ENCODE measurements around the gene YIPF5. TPM values are rescaled to one million over a fixed set of nuclear protein-coding genes. Genes with fewer than 3 reads are reported as not detected.

The YIPF5 gene
- total RNA-seq, 2 donors from 2014 or later: 44.6 to 60.5 TPM

- Histone ChIP-seq H3K27ac (no peak overlapping the region), H3K4me1 (no peaks in the 10 kb centered on the region), H3K9ac (ENCODE audit: low read depth in 2 of 2, low read length in 2 of 2) (no peak overlapping the region), H3K36me3 (no peaks in the 10 kb centered on the region), H3K9me3 (no peaks in the 10 kb centered on the region), H3K27me3 (no peaks in the 10 kb centered on the region), H3K4me3 (no peak overlapping the region)
- TF ChIP-seq CTCF (IDR thresholded peaks at IDR 0.05): no peak
- intact Hi-C loops (cut with DNase I): no loop called here
- DNase-seq: no peak
These were observed 43.8 kb downstream of the YIPF5 start for GRCh38 chr5:144126707-144127106.

- H3K4me3 ChIP-seq: no peak overlapping the region
- H3K9ac ChIP-seq (ENCODE audit: low read depth in 2 of 2, low read length in 2 of 2): no peak overlapping the region
- intact Hi-C loops (cut with DNase I): no loop called here
- no peaks in the 10 kb centered on the region for H3K9me3 ChIP-seq
- no peaks in the 10 kb centered on the region for H3K36me3 ChIP-seq
- H3K27ac ChIP-seq: no peak overlapping the region
- no peak for DNase-seq
- no peak for TF ChIP-seq CTCF (IDR thresholded peaks at IDR 0.05)
- H3K27me3 ChIP-seq: no peaks in the 10 kb centered on the region
- no peaks in the 10 kb centered on the region for H3K4me1 ChIP-seq
These were observed 45.2 kb downstream of the YIPF5 start for GRCh38 chr5:144125163-144125726.

- no peak overlapping the region for H3K27ac ChIP-seq
- DNase-seq: no peak
- TF ChIP-seq CTCF (IDR thresholded peaks at IDR 0.05): no peak
- intact Hi-C loops (cut with DNase I): no loop called here
- H3K9me3 ChIP-seq: no peaks in the 10 kb centered on the region
- no peaks in the 10 kb centered on the region for H3K27me3 ChIP-seq
- no peaks in the 10 kb centered on the region for H3K4me1 ChIP-seq
- H3K4me3 ChIP-seq: no peak overlapping the region
- no peaks in the 10 kb centered on the region for H3K36me3 ChIP-seq
- no peak overlapping the region for H3K9ac ChIP-seq (ENCODE audit: low read depth in 2 of 2, low read length in 2 of 2)
These were observed 47.8 kb downstream of the YIPF5 start for GRCh38 chr5:144122641-144123040.

GRCh38 chr5:144122081-144122480, 48.4 kb downstream of the YIPF5 start:
- H3K27ac ChIP-seq: no peak overlapping the region
- H3K4me3 ChIP-seq: no peak overlapping the region
- no peaks in the 10 kb centered on the region for H3K9me3 ChIP-seq
- no peak overlapping the region for H3K9ac ChIP-seq (ENCODE audit: low read depth in 2 of 2, low read length in 2 of 2)
- no peaks in the 10 kb centered on the region for H3K36me3 ChIP-seq
- intact Hi-C loops (cut with DNase I): no loop called here
- no peaks in the 10 kb centered on the region for H3K4me1 ChIP-seq
- no peak for DNase-seq
- no peaks in the 10 kb centered on the region for H3K27me3 ChIP-seq
- TF ChIP-seq CTCF (IDR thresholded peaks at IDR 0.05): no peak

GRCh38 chr5:144121577-144121976, 48.9 kb downstream of the YIPF5 start:
- Histone ChIP-seq H3K4me1 (no peaks in the 10 kb centered on the region), H3K36me3 (no peaks in the 10 kb centered on the region), H3K9me3 (no peaks in the 10 kb centered on the region), H3K4me3 (no peak overlapping the region), H3K9ac (ENCODE audit: low read depth in 2 of 2, low read length in 2 of 2) (no peak overlapping the region), H3K27ac (no peak overlapping the region), H3K27me3 (no peaks in the 10 kb centered on the region)
- intact Hi-C loops (cut with DNase I): no loop called here
- no peak for TF ChIP-seq CTCF (IDR thresholded peaks at IDR 0.05)
- DNase-seq: no peak
